Endothelial cell of umbilical vein (primary cell): Measurements from ENCODE around the gene SPAG17. TPM values are rescaled to one million over a fixed set of nuclear protein-coding genes. Genes with fewer than 3 reads are reported as not detected.

Experiments used
- BruUV-seq: library from RNA; stranded (reverse); fragments of 400-500 nt; replicated peaks from 2 replicates; lab custom pipeline; 2021; lab: Mats Ljungman, UMichigan
- CTCF ChIA-PET: fragments of 300-600, 350-600 bp; sonication (Branson Sonifier 250); formaldehyde crosslinking; loops from one replicate; lab custom pipeline; 2021; ENCODE audit warnings: antibody characterized with exemption, inconsistent platforms; lab: Charles Lee
- POLR2A ChIA-PET: fragments of 300-600, 350-600 bp; sonication (Branson Sonifier 250); formaldehyde crosslinking; loops from one replicate; lab custom pipeline; 2021; ENCODE audit warnings: antibody characterized with exemption, inconsistent platforms; lab: Charles Lee
- DNase-seq: peaks from one replicate; pipeline ENCODE4 v3.0.0-alpha.2; 2011; ENCODE audit warnings: low read depth, low spot score
- FAIRE-seq: peaks from 2 replicates; lab custom pipeline; 2011; peaks lifted over from hg19 to GRCh38; lab: Jason Lieb, UNC
- H2AFZ ChIP-seq: 2 replicates; pipeline ENCODE4 v1.6.0; 2012; ENCODE audit warnings: low read depth, low read length, control low read depth, inconsistent platforms
- H3K27ac ChIP-seq: 2 replicates; pipeline ENCODE4 v1.5.1; 2011; ENCODE audit warnings: low read depth, mild to moderate bottlenecking, control low read depth, low read length, moderate library complexity; ENCODE audit not compliant: insufficient read depth
- H3K27me3 ChIP-seq, 2 experiments: 2 replicates each; pipeline versions ENCODE4 v1.6.0 to v1.6.1; 2011; ENCODE audit warnings: low read length in 2 of 2, mixed read lengths in 1 of 2; ENCODE audit not compliant: control insufficient read depth in 2 of 2, insufficient read depth in 2 of 2
- H3K36me3 ChIP-seq, 2 experiments: 2 replicates in 1 of 2; 3 replicates in 1 of 2; pipeline ENCODE4 v1.5.1; 2011; ENCODE audit warnings: low read length in 2 of 2, mild to moderate bottlenecking in 1 of 2, moderate library complexity in 1 of 2; ENCODE audit not compliant: control insufficient read depth in 2 of 2, insufficient read depth in 2 of 2; ENCODE audit errors: extremely low read depth in 1 of 2
- H3K4me1 ChIP-seq: 3 replicates; pipeline ENCODE4 v1.5.1; 2011; ENCODE audit warnings: mild to moderate bottlenecking, low read length; ENCODE audit not compliant: control insufficient read depth, insufficient read depth; ENCODE audit errors: extremely low read depth
- H3K4me2 ChIP-seq: 2 replicates; pipeline ENCODE4 v1.6.1; 2011; ENCODE audit warnings: low read length, control low read depth, mixed read lengths; ENCODE audit not compliant: insufficient read depth
- H3K4me3 ChIP-seq, 3 experiments: fragments of 200-600 bp in 1 of 3; sonication (generic), shearing (Covaris generic) in 1 of 3; replicated peaks in 1 of 3; 2 replicates each; pipeline ENCODE4 v1.5.1; 2011 to 2016; ENCODE audit warnings: control low read depth in 3 of 3, low read length in 3 of 3, mild to moderate bottlenecking in 2 of 3, inconsistent platforms in 1 of 3, low read depth in 1 of 3, moderate library complexity in 1 of 3; ENCODE audit not compliant: insufficient read depth in 1 of 3
- H3K79me2 ChIP-seq: 2 replicates; pipeline ENCODE4 v1.6.0; 2012; ENCODE audit warnings: low read length, inconsistent platforms; ENCODE audit not compliant: control insufficient read depth, insufficient read depth
- H3K9ac ChIP-seq: replicated peaks from 2 replicates; pipeline ENCODE3; 2011; ENCODE audit warnings: low read length, control low read depth; ENCODE audit not compliant: insufficient read depth; ENCODE audit errors: extremely low read depth
- H3K9me1 ChIP-seq: replicated peaks from 3 replicates; pipeline ENCODE4 v1.6.0; 2011; ENCODE audit warnings: mild to moderate bottlenecking, low read length; ENCODE audit not compliant: control insufficient read depth, insufficient read depth; ENCODE audit errors: extremely low read depth
- H3K9me3 ChIP-seq: replicated peaks from 2 replicates; pipeline ENCODE4 v1.5.1; 2012; ENCODE audit warnings: low read length, inconsistent platforms; ENCODE audit not compliant: control insufficient read depth, insufficient read depth
- H4K20me1 ChIP-seq: replicated peaks from 2 replicates; pipeline ENCODE3; 2011; ENCODE audit warnings: mild to moderate bottlenecking, low read length; ENCODE audit not compliant: control insufficient read depth, insufficient read depth; ENCODE audit errors: extremely low read depth
- CTCF ChIP-seq, 2 donors: IDR thresholded peaks; 1 replicate in 1 of 2; 2 replicates in 1 of 2; pipeline ENCODE4 v1.5.1; 2011; ENCODE audit warnings: low read length in 2 of 2, mild to moderate bottlenecking in 2 of 2, moderate library complexity in 2 of 2, control low read depth in 1 of 2, inconsistent platforms in 1 of 2, low read depth in 1 of 2; ENCODE audit not compliant: insufficient read depth in 1 of 2; ENCODE audit errors: extremely low read depth in 1 of 2
- EZH2 ChIP-seq: IDR thresholded peaks from 2 replicates; pipeline ENCODE4 v1.6.1; 2012; ENCODE audit warnings: borderline replicate concordance, low read depth, mild to moderate bottlenecking, moderate library complexity, low read length, inconsistent platforms; ENCODE audit not compliant: severe bottlenecking
- FOS ChIP-seq: IDR thresholded peaks from 2 replicates; pipeline ENCODE4 v1.6.1; 2011; ENCODE audit warnings: mild to moderate bottlenecking, low read length, moderate library complexity, borderline replicate concordance; ENCODE audit not compliant: insufficient read depth
- GATA2 ChIP-seq: IDR thresholded peaks from 2 replicates; pipeline ENCODE4 v1.7.0; 2011; ENCODE audit warnings: low read depth, mild to moderate bottlenecking, moderate library complexity, mixed read lengths, low read length; ENCODE audit not compliant: insufficient read length, insufficient read depth
- JUN ChIP-seq: IDR thresholded peaks from 2 replicates; pipeline ENCODE4 v1.6.1; 2011; ENCODE audit warnings: borderline replicate concordance, low read depth; ENCODE audit not compliant: insufficient read length, insufficient read depth
- MAX ChIP-seq: IDR thresholded peaks from 2 replicates; pipeline ENCODE4 v1.6.1; 2011; ENCODE audit not compliant: insufficient read depth, insufficient read length
- MYC ChIP-seq: IDR thresholded peaks from one replicate; pipeline ENCODE4 v1.6.1; 2011; ENCODE audit warnings: mild to moderate bottlenecking, low read depth, low read length
- POLR2A ChIP-seq: IDR thresholded peaks from 2 replicates; pipeline ENCODE4 v1.6.1; 2012; ENCODE audit warnings: low read depth, mild to moderate bottlenecking, control low read depth, low read length
- POLR2AphosphoS5 ChIP-seq: IDR thresholded peaks from 2 replicates; pipeline ENCODE4 v1.6.1; 2012; ENCODE audit warnings: low read depth, mild to moderate bottlenecking, control low read depth, low read length, moderate library complexity; ENCODE audit not compliant: insufficient read depth
- dilution Hi-C: fragments of 300-500 bp; cut with MboI; formaldehyde crosslinking; loops from one replicate; pipeline ENCODE4 v1.15.0; 2019; ENCODE audit warnings: low sequenced_read_pairs; ENCODE audit not compliant: extremely low pct_ligation_motif_present
- intact Hi-C: fragments of 100-400 bp; cut with micrococcal nuclease; formaldehyde crosslinking; loops from one replicate; pipeline ENCODE4 v1.10.0; 2022
- polyA plus RNA-seq, 4 experiments: library from polyadenylated mRNA; depleted of rRNA in 3 of 4; stranded (reverse) in 3 of 4; unstranded in 1 of 4; fragments of >200 nt; gene quantifications; 2 replicates each; pipeline versions ENCODE4 v1.2.1 to v1.2.3, GENCODE V29; 2011 to 2012; ENCODE audit warnings: missing spikeins in 1 of 4
- total RNA-seq: library from RNA; stranded (reverse); gene quantifications from 2 replicates; pipeline ENCODE4 v1.2.3, GENCODE V29; 2021

Gene SPAG17
- total and polyA plus RNA-seq, 2 donors (not counting 3 experiments of a cell fraction or from before 2014, with no cell fraction given) = not detected

GRCh38 chr1:118189564-118189963 lies 4.5 kb upstream of the SPAG17 start:
- no peak for FAIRE-seq
- dilution Hi-C loops = no loop called here

GRCh38 chr1:118188411-118188810 lies 3.4 kb upstream of the SPAG17 start:
- no peaks in the 10 kb centered on the region for H3K9me3 ChIP-seq
- CTCF ChIA-PET = no interaction called here
- H3K36me3 ChIP-seq = no peaks in the 10 kb centered on the region
- intact Hi-C loops = no loop called here
- no TSS peak for BruUV-seq
- POLR2A ChIA-PET = no interaction called here
- no peaks in the 10 kb centered on the region for H3K4me1 ChIP-seq
- H3K79me2 ChIP-seq = no peaks in the 10 kb centered on the region
- no peak overlapping the region for H3K27ac ChIP-seq
- H3K27me3 ChIP-seq = no peaks in the 10 kb centered on the region
- no peak overlapping the region for H2AFZ ChIP-seq
- H3K4me3 ChIP-seq = no peak overlapping the region
- H3K4me2 ChIP-seq = no peak overlapping the region
- H4K20me1 ChIP-seq = no peaks in the 10 kb centered on the region
- H3K9me1 ChIP-seq = no peaks in the 10 kb centered on the region
- H3K9ac ChIP-seq = no peak overlapping the region
- no peak for FAIRE-seq
- TF ChIP-seq EZH2 (no peak), POLR2AphosphoS5 (no peak), MYC (no peak), GATA2 (no peak), FOS (no peak), MAX (no peak), JUN (no peak), POLR2A (no peak), CTCF (IDR thresholded peaks at IDR 0.05; ENCODE audit: extremely low read depth in 1 of 2, insufficient read depth in 1 of 2, low read depth in 1 of 2, low read length in 2 of 2) (no peak)
- dilution Hi-C loops = no loop called here
- DNase-seq = no peak

More at GRCh38 chr1:118189564-118189963, 4.5 kb upstream of the SPAG17 start:
- H3K4me1 ChIP-seq = no peaks in the 10 kb centered on the region
- no peak overlapping the region for H3K27ac ChIP-seq
- H3K9me1 ChIP-seq = no peaks in the 10 kb centered on the region
- no peak overlapping the region for H3K4me3 ChIP-seq
- H4K20me1 ChIP-seq = no peaks in the 10 kb centered on the region
- no peaks in the 10 kb centered on the region for H3K9me3 ChIP-seq
- ChIA-PET CTCF (no interaction called here), POLR2A (no interaction called here)
- H3K4me2 ChIP-seq = no peak overlapping the region
- intact Hi-C loops = no loop called here
- H2AFZ ChIP-seq = no peak overlapping the region
- no peaks in the 10 kb centered on the region for H3K36me3 ChIP-seq
- H3K27me3 ChIP-seq = no peaks in the 10 kb centered on the region
- no peaks in the 10 kb centered on the region for H3K79me2 ChIP-seq
- DNase-seq = no peak
- TF ChIP-seq JUN = no peak
- TF ChIP-seq EZH2 = no peak
- TF ChIP-seq FOS = no peak
- TF ChIP-seq POLR2A = no peak
- TF ChIP-seq POLR2AphosphoS5 = no peak
- BruUV-seq = no TSS peak
- H3K9ac ChIP-seq = no peak overlapping the region
